Uterus (tissue), 4 donors: ENCODE measurements around the gene NEURL3. TPM values are rescaled to one million over a fixed set of nuclear protein-coding genes. Genes with fewer than 3 reads are reported as not detected.

Source experiments
- DNase-seq, 2 donors: peaks; one replicate each; pipeline ENCODE4 v3.0.0-alpha.2; 2019 to 2020
- H3K27ac ChIP-seq, 2 donors: fragments of 200-600 bp; sonication (generic); 1 replicate in 1 of 2; 2 replicates in 1 of 2; pipeline ENCODE4 v1.5.1; 2016 to 2018
- H3K27me3 ChIP-seq, 2 donors: fragments of 200-600 bp; sonication (generic); one replicate each; pipeline ENCODE4 v1.5.1; 2018 to 2019; ENCODE audit warnings: control low read depth in 1 of 2
- H3K36me3 ChIP-seq, 2 donors: fragments of 200-600 bp; sonication (generic); one replicate each; pipeline ENCODE4 v1.5.1; 2019; ENCODE audit warnings: control low read depth in 1 of 2
- H3K4me1 ChIP-seq, 2 donors: fragments of 200-600 bp; sonication (generic); one replicate each; pipeline ENCODE4 v1.5.1; 2018 to 2019; ENCODE audit warnings: control low read depth in 1 of 2
- H3K4me3 ChIP-seq, 2 donors: fragments of 200-600 bp; sonication (generic); 1 replicate in 1 of 2; 2 replicates in 1 of 2; pipeline ENCODE4 v1.5.1; 2018 to 2019; ENCODE audit warnings: mild to moderate bottlenecking in 1 of 2
- H3K9me3 ChIP-seq, 2 donors: fragments of 200-600 bp; sonication (generic); one replicate each; pipeline ENCODE4 v1.5.1; 2019; ENCODE audit warnings: control low read depth in 1 of 2
- POLR2A ChIP-seq, 2 donors: fragments of 450-650 bp; IDR thresholded peaks; one replicate each; pipeline ENCODE4 v1.6.1; 2016; ENCODE audit warnings: antibody characterized with exemption in 2 of 2, mild to moderate bottlenecking in 1 of 2, moderate library complexity in 1 of 2
- intact Hi-C: fragments of 100-400 bp; cut with DNase I; formaldehyde crosslinking; loops from one replicate; pipeline ENCODE4 v1.15.1; 2023; ENCODE audit warnings: low total_unique reads
- total RNA-seq, 4 donors: library from RNA; depleted of rRNA in 3 of 4; stranded (reverse); fragments of >200 nt in 3 of 4; gene quantifications; one replicate each; pipeline versions ENCODE4 v1.1.0 to v1.2.4, GENCODE V29; 2014 to 2023
- TF ChIP-seq, protein P1 (sequence below), 4 experiments: fragments of 200-600 bp in 2 of 4; fragments of 450-650 bp in 2 of 4; sonication (generic) in 2 of 4; IDR thresholded peaks; one replicate each; pipeline ENCODE4 v1.5.1; 2016 to 2019; ENCODE audit warnings: antibody characterized with exemption in 4 of 4, mild to moderate bottlenecking in 2 of 4, moderate library complexity in 1 of 4
- donor health status: DM: yes; HTN: yes; CAD: no.

The NEURL3 gene
- total RNA-seq, 4 donors from 2014 or later: not detected

DNA sequence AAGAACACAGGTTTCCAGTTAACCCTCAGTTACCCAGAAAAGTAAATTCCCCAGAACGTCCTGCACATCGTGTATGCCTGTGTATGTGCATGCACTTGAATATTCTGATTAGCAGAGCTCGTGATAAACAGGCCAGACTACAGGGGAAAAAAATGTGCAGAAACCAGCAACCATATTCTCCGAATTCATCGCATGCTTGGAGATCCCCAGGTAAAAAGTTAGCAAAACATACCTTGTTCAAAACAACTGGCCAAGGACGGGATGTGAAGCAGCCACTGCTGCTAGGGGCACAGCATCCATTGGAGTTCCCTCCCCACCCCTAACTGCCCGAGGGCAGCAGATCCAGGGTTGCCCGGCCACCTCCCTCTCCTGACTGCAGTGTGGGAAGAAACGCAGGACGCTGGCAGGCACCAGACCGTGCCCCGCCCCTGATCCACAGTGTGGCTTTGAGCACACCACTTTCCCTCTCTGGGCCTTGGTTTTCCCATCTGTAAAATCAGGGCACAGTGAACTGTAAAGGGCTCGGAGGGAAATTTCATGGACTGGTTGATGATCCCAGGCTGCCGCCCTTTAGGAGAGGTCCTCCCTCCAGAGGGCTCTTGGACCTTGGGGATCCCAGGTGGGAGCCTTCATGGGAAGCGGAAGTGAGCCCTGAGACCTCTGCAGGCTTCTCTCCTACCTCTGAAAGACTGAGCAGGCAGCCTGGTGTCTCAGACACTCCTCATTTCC is 19.5 kb upstream of the NEURL3 start:
- Histone ChIP-seq H3K27ac (no peak overlapping the region), H3K4me3 (no peak overlapping the region), H3K4me1 (peaks cover 8 to 11% of the 10 kb centered on the region in 2 donors), H3K36me3 (no peaks in the 10 kb centered on the region), H3K9me3 (no peaks in the 10 kb centered on the region), H3K27me3 (no peaks in the 10 kb centered on the region)
- intact Hi-C loops: no loop called here
- TF ChIP-seq, protein P1, sequence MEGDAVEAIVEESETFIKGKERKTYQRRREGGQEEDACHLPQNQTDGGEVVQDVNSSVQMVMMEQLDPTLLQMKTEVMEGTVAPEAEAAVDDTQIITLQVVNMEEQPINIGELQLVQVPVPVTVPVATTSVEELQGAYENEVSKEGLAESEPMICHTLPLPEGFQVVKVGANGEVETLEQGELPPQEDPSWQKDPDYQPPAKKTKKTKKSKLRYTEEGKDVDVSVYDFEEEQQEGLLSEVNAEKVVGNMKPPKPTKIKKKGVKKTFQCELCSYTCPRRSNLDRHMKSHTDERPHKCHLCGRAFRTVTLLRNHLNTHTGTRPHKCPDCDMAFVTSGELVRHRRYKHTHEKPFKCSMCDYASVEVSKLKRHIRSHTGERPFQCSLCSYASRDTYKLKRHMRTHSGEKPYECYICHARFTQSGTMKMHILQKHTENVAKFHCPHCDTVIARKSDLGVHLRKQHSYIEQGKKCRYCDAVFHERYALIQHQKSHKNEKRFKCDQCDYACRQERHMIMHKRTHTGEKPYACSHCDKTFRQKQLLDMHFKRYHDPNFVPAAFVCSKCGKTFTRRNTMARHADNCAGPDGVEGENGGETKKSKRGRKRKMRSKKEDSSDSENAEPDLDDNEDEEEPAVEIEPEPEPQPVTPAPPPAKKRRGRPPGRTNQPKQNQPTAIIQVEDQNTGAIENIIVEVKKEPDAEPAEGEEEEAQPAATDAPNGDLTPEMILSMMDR (IDR thresholded peaks at IDR 0.05): no peak
- no peak for TF ChIP-seq POLR2A (IDR thresholded peaks at IDR 0.05)
- no peak for DNase-seq

DNA sequence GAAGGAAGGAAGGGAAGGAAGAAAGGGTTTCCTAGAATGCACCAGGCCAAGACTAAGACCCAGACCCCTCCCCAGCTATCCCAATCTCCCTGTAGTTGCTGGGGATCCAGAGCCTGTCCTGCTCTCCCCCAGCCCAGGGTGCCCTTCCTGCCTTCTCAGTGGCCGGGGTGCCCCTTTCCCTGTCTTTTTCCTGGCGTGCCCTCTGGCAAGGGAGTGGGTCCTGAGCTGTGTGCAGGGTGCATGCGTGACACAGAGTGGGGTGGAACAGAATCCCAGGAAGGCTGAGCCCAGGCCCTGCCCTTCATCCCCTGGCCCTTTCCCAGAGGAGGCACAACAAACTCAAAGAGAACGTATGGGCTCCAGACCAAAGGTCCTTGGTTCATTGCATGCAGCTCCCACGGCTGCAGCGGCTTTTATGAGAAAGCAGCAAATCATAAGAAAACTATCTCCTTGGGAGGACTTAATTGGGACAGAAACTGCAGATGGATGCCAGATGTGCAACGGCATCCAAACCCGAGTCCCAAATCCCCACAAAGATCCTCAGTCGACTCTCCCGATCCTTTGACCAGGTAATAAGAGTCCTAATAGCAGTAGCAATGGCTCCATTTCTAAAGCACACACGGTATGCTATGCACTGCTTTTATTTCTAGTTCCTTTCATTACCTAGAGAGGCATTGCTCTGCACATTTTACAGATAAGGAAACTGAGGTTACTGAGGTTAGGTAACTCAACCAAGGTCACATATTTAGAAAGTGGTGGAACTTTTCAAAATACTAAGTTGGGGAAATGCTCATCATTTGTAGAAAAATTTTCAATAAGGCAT is 18.7 kb upstream of the NEURL3 start:
- peak in 1 of 2 donors; percentile 58 for DNase-seq
- no peaks in the 10 kb centered on the region for H3K36me3 ChIP-seq
- H3K9me3 ChIP-seq: no peaks in the 10 kb centered on the region
- peak overlapping the region; percentile 2 to 4 for H3K27ac ChIP-seq
- H3K27me3 ChIP-seq: no peaks in the 10 kb centered on the region
- H3K4me1 ChIP-seq: peaks cover 8 to 11% of the 10 kb centered on the region in 2 donors
- intact Hi-C loops: no loop called here
- no peak for TF ChIP-seq POLR2A (IDR thresholded peaks at IDR 0.05)
- TF ChIP-seq, protein P1 (IDR thresholded peaks at IDR 0.05): no peak
- H3K4me3 ChIP-seq: no peak overlapping the region

DNA sequence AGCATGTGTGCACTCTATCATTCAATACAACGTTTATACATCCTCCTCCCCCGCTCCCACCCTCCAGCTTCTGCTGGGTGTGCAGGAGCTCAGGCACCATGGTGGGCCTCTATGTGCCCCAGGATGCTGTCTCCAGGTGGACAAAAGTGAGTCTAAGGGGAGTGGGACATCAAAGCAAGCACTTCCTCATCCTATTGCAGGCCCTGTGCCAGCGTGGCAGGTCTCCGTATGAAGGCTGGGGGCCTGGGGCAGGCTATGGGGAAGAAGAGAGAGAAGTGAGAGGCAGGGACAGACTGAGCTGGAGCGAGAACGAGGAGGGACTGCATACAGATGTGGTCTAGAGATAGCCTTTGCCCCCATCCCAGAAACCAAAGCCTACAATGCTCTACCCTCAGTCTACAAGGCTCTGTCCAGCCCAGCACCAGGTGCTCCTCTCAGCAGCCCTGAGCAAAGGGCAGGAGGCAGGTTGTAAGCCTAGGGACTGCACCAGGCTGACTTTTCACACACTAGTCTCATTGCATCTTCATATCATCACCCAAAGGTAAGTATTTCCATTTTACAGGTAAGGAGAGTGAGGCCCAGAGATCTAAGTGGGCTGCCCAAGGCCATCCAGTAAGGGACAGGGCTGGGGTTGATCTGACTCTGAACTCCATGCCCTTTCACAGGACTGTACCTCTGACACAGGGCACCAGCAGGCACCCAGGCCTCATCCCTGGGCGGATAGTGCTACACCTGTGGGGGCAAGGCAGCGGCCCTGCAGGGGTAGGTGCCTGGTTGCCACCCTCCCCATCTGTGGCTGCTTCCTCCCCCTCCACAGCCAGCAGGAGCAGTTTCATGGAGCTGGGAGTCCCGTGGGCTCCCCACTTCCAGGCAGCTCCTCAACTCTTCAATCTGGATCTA is 17.4 kb upstream of the NEURL3 start:
- Histone ChIP-seq H3K27me3 (no peaks in the 10 kb centered on the region), H3K9me3 (no peaks in the 10 kb centered on the region), H3K36me3 (no peaks in the 10 kb centered on the region), H3K4me3 (no peak overlapping the region), H3K27ac (no peak overlapping the region), H3K4me1 (peaks cover 0 to 11% of the 10 kb centered on the region in 2 donors)
- no peak for DNase-seq
- intact Hi-C loops: no loop called here
- TF ChIP-seq, protein P1 (IDR thresholded peaks at IDR 0.05): no peak
- TF ChIP-seq POLR2A (IDR thresholded peaks at IDR 0.05): no peak

DNA sequence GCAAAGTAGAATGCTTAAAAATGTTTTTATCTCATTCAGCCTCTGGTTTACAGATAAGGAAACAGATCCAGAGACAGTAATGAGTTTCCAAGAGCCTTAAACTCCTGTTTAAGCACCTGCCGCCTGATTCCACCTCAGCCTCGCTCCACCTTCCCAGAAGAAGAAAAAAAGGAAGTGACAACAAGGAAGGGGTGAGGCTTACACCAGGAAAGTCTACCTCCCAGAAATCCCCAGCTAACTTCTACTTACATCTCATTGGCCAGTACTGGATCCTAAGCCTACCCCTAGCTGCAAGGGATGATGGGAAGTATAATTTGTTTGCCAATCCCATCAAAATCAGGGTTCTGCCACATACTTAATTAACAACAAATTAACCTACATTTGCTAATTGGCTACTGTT is 16.1 kb upstream of the NEURL3 start:
- no peak for DNase-seq
- Histone ChIP-seq H3K36me3 (no peaks in the 10 kb centered on the region), H3K27ac (no peak overlapping the region), H3K9me3 (no peaks in the 10 kb centered on the region), H3K4me3 (no peak overlapping the region), H3K27me3 (no peaks in the 10 kb centered on the region), H3K4me1 (peaks cover 0 to 11% of the 10 kb centered on the region in 2 donors)
- intact Hi-C loops: no loop called here
- no peak for TF ChIP-seq POLR2A (IDR thresholded peaks at IDR 0.05)
- TF ChIP-seq, protein P1 (IDR thresholded peaks at IDR 0.05): no peak
